NB4 (cell line): ENCODE results near the gene SLC51A.
A peak's percentile ranks its signal among the peaks of the same experiment; 100 is the strongest.
"Not testable (repeated sequence)": the region's sequence is repeated elsewhere in the genome, so short reads cannot be mapped to it uniquely, and the experiment has no call there.

ENCODE experiments used
- DNase-seq: peaks from one replicate; pipeline ENCODE4 v3.0.0; 2010; ENCODE audit warnings: low read depth
- H3K4me3 ChIP-seq: one replicate; pipeline ENCODE4 v1.5.1; 2011; ENCODE audit warnings: mild to moderate bottlenecking, low read depth, low read length, moderate library complexity
- MYC ChIP-seq: IDR thresholded peaks from 2 replicates; pipeline ENCODE4 v1.6.1; 2011; ENCODE audit warnings: low read depth, low read length
- POLR2A ChIP-seq: IDR thresholded peaks from 2 replicates; pipeline ENCODE4 v1.6.1; 2011; ENCODE audit warnings: mild to moderate bottlenecking; ENCODE audit not compliant: insufficient read length; ENCODE audit errors: extremely low read depth
- TF ChIP-seq, protein P1 (sequence below): IDR thresholded peaks from one replicate; pipeline ENCODE4 v1.5.1; 2012; ENCODE audit warnings: low read depth, low read length
- TF ChIP-seq, protein P2 (sequence below): IDR thresholded peaks from 2 replicates; pipeline ENCODE4 v1.6.1; 2011; ENCODE audit warnings: low read depth, low read length

The SLC51A gene

DNA sequence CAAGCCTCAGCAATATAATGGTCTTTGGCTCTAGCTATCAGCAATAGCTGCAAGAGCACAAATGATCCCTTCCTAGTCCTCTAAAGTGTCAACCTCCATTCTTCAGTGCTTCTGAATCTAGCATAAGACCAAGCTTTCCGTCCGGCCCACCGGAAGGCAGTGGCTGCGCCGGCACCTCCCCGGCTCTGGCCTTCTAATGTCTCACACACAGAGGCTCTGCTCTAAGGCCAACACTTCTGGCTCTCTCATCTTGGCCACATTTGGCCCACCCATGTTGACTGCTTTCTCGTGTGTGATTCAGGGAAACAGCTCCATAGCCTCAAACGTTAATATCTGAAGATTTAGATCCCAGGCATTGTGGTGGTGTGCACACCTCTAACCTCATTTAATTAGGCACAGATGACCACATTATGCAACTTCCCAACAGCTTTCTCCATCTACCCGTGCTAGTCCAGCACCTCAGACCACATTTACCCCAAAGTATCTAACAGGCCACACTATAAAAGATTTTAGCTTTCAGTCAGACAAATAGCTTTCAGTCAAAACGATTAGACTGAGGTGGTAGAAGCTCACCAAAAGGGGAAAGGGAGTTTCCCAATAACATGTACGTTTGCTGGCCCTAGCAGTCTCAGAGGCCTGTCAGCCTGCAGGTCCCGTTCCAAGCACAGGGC lies 19.3 kb downstream of the SLC51A start:
- peak; percentile 92 for DNase-seq
- TF ChIP-seq MYC: peak; percentile 58; the same call in 1 of the 2 replicates
- TF ChIP-seq POLR2A: no peak

DNA sequence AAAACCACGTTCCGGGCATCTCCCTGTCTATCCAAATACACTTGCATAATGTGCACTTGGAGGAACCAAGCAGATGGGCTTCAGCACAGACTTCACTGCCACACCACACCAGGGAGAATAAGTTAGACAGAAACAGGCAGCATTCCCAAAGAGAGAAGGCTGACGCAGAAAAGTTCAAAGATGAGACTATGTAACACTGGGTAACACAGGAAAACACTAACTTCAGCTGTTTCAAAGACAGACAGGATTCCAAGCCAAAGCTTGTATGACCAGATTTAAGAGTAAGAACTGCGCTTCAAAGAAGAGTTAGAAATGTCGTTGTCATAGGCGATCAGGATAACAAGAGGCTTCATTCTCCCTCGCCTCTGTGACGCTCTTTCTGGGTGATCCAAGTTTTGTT lies 19.9 kb downstream of the SLC51A start:
- DNase-seq: no peak
- no peak overlapping the region for H3K4me3 ChIP-seq
- TF ChIP-seq POLR2A (no peak), MYC (no peak)
- TF ChIP-seq, protein P1, sequence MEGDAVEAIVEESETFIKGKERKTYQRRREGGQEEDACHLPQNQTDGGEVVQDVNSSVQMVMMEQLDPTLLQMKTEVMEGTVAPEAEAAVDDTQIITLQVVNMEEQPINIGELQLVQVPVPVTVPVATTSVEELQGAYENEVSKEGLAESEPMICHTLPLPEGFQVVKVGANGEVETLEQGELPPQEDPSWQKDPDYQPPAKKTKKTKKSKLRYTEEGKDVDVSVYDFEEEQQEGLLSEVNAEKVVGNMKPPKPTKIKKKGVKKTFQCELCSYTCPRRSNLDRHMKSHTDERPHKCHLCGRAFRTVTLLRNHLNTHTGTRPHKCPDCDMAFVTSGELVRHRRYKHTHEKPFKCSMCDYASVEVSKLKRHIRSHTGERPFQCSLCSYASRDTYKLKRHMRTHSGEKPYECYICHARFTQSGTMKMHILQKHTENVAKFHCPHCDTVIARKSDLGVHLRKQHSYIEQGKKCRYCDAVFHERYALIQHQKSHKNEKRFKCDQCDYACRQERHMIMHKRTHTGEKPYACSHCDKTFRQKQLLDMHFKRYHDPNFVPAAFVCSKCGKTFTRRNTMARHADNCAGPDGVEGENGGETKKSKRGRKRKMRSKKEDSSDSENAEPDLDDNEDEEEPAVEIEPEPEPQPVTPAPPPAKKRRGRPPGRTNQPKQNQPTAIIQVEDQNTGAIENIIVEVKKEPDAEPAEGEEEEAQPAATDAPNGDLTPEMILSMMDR: no peak
- TF ChIP-seq, protein P2, sequence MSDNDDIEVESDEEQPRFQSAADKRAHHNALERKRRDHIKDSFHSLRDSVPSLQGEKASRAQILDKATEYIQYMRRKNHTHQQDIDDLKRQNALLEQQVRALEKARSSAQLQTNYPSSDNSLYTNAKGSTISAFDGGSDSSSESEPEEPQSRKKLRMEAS: no peak

More for the DNA sequence above, 19.3 kb downstream of the SLC51A start:
- no peak overlapping the region for H3K4me3 ChIP-seq

DNA sequence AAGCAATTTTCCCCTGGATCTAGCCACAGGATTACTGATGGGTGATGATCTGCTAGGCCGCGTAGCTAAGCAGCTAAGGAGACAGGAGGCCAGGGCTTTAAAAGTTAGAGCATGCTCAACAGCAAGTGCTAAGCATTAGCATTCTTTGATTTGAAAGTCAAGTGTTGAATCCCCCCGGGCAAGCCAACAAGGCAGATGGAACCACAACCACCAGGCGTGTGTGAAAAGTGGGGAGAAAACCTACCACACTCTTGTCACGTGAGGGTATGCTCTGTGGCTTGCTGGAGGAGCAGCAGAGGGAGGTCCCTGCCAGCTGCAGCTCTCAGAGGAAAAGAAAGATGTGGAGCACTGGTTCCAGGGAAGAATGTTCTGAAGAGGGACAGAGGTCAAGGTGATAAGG lies 20.9 kb downstream of the SLC51A start:
- TF ChIP-seq, protein P2: no peak
- no peak for TF ChIP-seq POLR2A
- TF ChIP-seq MYC: no peak
- TF ChIP-seq, protein P1: no peak
- H3K4me3 ChIP-seq: no peak overlapping the region
- peak; percentile 31 for DNase-seq

- no peak overlapping the region for H3K4me3 ChIP-seq
- no peak for DNase-seq
- TF ChIP-seq, protein P1: no peak
These were observed 22.6 kb downstream of the SLC51A start for GRCh38 chr3:196238612-196239560.

DNA sequence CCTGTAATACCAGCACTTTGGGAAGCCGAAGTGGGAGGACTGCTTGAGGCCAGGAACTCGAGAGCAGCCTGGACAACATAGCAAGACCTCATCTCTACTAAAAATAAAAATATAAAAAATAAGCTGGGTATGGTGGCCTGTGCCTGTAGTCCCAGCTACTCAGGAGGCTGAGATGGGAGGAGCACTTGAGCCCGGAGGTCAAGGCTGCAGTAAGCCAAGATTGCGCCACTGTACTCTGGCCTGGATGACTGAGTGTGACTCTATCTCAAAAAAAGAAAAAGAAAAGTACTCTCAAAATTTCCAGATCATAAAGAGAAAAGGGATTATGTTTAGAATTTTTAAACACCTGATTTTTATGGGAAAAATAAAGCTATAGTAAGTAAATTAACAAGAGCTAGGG lies 24.1 kb downstream of the SLC51A start:
- TF ChIP-seq, protein P1: no peak
- TF ChIP-seq MYC: no peak
- TF ChIP-seq POLR2A: no peak
- TF ChIP-seq, protein P2: no peak
- DNase-seq: no peak
- H3K4me3 ChIP-seq: no peak overlapping the region

GRCh38 chr3:196241704-196242103 lies 25.4 kb downstream of the SLC51A start:
- no peak for DNase-seq
- TF ChIP-seq MYC (no peak), POLR2A (no peak)
- TF ChIP-seq, protein P1: no peak
- TF ChIP-seq, protein P2: no peak
- no peak overlapping the region for H3K4me3 ChIP-seq

- DNase-seq, H3K4me3 ChIP-seq: not testable (repeated sequence)
These were observed 27.8 kb downstream of the SLC51A start for GRCh38 chr3:196244166-196244565.
